Prostate gland (tissue), 2 donors: ENCODE results near the gene TXNRD2.

Experiments
- POLR2AphosphoS5 ChIP-seq: sonication (generic); formaldehyde crosslinking; IDR thresholded peaks from one replicate; pipeline ENCODE4 v1.6.1; 2017; ENCODE audit warnings: antibody characterized with exemption
- TF ChIP-seq, protein P1 (sequence below), 4 experiments: fragments of 200-600 bp in 2 of 4; fragments of 450-650 bp in 2 of 4; sonication (generic) in 2 of 4; IDR thresholded peaks; 1 replicate in 3 of 4; 2 replicates in 1 of 4; pipeline ENCODE4 v1.5.1; 2016 to 2019; ENCODE audit warnings: antibody characterized with exemption in 4 of 4, mild to moderate bottlenecking in 2 of 4, moderate library complexity in 2 of 4

DNA sequence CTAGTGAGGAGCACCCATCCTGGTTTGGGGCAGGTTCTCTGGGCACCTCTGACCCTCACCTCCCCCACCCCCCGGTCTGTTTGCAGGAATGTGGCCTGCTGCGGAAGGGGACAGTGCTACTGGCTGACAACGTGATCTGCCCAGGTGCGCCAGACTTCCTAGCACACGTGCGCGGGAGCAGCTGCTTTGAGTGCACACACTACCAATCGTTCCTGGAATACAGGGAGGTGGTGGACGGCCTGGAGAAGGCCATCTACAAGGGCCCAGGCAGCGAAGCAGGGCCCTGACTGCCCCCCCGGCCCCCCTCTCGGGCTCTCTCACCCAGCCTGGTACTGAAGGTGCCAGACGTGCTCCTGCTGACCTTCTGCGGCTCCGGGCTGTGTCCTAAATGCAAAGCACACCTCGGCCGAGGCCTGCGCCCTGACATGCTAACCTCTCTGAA lies 26.9 kb upstream of the TXNRD2 start:
- TF ChIP-seq, protein P1, sequence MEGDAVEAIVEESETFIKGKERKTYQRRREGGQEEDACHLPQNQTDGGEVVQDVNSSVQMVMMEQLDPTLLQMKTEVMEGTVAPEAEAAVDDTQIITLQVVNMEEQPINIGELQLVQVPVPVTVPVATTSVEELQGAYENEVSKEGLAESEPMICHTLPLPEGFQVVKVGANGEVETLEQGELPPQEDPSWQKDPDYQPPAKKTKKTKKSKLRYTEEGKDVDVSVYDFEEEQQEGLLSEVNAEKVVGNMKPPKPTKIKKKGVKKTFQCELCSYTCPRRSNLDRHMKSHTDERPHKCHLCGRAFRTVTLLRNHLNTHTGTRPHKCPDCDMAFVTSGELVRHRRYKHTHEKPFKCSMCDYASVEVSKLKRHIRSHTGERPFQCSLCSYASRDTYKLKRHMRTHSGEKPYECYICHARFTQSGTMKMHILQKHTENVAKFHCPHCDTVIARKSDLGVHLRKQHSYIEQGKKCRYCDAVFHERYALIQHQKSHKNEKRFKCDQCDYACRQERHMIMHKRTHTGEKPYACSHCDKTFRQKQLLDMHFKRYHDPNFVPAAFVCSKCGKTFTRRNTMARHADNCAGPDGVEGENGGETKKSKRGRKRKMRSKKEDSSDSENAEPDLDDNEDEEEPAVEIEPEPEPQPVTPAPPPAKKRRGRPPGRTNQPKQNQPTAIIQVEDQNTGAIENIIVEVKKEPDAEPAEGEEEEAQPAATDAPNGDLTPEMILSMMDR (IDR thresholded peaks at IDR 0.05) = no peak
- TF ChIP-seq POLR2AphosphoS5 = no peak
